NCI-H187 treated with DMSO at 0.1 percent for 48 hours (cell line): ENCODE data around the gene ISCA1.

ENCODE experiments used
- DNase-seq: peaks from one replicate; lab custom pipeline; 2025; lab: John Stamatoyannopoulos, UW

ISCA1 gene

GRCh38 chr9:86230858-86231257 lies 51.5 kb downstream of the ISCA1 start:
- DNase-seq, result no peak

DNA sequence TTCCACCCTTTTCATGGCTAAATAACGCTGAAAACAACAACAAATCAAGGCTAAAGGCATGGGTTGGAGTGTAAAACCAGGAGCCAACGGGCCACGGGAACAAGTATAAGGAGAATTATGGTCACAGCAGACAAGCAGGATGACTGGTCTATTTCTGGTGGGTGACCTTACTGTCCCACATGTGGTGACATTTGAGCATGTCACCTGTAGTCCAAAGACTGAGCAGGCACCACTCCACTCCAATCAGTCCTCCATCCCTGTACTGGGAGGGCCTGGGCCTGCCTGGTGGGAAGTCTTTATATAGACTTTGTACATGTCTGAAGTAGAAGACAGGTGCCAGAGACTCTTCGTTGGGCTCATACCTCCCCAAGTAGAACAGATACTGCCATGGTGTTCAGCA lies 59.7 kb downstream of the ISCA1 start:
- no peak for DNase-seq

DNA sequence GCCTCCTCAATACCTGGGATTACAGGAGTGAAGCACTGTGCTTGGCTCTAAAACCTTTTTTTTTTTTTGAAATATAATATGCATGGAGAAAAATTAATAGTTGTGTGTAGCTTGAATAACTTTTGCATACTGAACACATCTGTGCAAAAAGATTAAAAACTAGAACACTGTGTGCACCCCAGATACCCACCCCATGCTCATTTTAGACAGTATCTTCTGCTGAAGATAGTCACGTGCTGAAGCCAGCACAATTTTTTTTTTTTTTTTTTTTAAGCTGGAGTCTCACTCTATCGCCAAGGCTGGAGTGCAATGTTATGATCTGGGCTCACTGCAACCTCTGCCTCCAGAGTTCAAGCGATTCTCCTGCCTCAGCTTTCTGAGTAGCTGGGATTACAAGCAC lies 62.7 kb downstream of the ISCA1 start:
- no peak for DNase-seq

- no peak for DNase-seq
These were observed 65.1 kb downstream of the ISCA1 start for GRCh38 chr9:86217076-86217755.
